Suppressor macrophage treated with lipopolysaccharide for 4 hours (primary cell): ENCODE data around the gene TMEM179B.
A peak's percentile ranks its signal among the peaks of the same experiment; 100 is the strongest.
"Not testable (repeated sequence)": the region's sequence is repeated elsewhere in the genome, so short reads cannot be mapped to it uniquely, and the experiment has no call there.

Experiments
- DNase-seq: peaks from one replicate; pipeline ENCODE4 v3.0.0-alpha.2; 2020

Gene TMEM179B

DNA sequence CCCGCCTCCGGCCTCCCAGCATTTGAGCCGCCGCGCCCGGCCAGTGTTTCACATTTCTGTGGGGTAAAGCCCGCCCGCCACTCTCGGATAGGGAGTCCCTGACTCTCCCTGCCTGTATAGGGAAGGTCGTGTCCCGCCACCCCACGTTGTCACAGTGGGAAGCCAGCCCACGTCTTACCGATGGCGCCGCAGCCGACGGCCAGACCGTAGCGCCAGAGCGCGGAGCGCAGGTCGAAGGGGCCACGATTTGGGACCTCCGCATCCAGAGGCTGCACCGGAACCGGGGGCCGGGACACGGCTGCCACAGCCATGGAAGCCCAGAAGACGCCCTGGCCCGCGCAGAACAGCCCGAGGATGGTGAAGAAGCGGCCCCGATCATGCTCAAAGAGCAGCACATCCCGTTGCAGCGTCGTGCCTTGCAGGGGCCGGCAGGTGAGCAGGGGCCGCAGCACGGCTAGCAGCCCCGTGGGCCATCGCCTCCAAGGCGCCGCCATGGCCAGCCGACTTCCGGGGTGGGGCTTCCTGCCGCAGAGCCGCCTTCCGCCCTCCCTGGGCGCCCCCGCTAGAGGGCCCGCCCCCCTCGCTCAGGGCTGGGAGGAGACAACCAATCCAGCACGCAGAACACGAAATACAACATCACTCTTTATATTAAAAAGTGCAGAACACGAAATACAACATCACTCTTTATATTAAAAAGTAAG, 4.4 kb downstream of the TMEM179B start, which contains the start of gene TMEM223:
Gene TMEM223, minus strand, starts transcription at position 506 of the 701 bp plus-strand sequence. Its CDS starts 12 bp downstream, at position 494.
- DNase-seq = peak; percentile 87

DNA sequence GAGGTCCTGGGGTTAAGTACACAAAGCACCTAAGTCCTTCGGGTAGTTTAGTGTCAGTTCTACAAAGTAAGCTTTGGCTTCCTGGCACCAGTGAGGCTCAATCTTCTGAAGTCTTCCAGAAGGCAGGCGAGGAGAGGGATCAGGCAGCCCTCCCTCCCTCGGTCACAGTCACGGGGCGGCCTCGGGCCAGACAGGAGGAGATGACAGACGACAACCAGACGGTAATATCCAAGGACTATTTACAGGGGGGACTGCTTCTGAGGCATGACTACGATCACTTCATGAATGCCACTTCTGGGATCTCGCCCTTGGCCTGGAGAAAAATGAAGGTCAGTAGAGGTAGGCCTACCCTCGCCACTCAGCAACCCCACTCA, 5.0 kb downstream of the TMEM179B start:
- no peak for DNase-seq

DNA sequence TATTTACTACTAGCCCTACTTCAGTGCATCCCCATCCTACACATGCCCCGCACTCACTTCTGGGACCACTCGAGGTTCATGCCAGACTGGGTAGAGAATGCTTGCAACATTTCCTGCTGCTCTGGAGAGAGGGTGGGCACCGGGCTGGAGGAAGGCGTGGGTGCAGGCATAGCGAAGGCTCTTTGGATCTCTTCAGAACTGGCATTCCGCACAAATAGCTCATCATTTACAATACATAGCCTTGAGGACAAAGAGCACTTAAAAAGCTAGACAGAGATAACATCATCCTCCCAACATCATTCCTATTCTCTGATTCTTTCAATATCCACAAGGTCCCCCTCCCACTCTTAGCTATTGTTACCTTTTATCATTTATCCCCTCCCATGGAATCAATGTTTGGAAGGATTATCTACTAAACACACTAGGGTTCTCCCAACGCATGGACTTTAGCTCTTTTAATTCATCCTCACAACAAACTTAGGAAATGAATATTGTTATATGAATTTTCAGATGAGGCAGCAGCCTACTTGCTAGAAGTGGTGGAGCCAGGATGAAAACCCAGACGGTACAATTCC, 7.1 kb downstream of the TMEM179B start:
- DNase-seq = no peak

DNA sequence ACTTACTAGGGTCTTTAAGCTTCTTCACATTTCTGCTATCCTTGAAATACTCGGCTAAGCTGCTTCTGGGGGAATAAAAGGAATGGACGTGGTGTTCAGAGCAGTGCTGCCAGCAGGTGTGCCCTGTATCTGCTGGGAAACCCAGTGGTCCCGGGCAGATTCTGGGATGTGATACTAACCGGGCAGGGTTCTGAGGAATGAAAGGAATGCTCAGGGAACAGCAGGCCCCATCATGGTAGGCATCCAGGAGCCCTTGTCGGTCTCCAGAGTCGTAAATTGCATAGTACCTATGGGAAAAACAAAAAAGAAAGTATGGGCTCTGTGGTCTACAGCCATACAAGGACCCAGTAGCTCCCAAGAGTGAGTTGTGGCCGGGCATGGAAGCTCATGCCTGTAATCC, 9.1 kb downstream of the TMEM179B start:
- no peak for DNase-seq

DNA sequence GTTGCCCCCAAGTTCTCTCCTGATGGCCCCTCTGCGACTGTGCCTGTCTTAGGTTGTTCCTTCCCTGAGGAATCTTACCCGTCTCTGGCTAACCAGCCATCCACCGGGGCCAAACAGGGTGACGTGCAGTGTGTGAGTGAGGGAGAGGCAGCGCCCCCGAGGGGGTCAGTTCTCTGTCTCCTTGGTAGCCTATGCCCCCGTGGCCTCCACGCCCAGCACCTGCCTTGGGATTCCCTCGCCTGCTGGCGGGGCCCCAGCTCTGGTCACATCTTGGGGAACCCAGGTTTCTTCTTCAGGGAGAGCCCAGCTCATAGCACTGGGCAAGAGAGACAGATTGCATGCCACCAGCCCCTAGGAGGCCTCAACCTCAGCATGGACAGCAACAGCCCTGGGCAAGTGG, 12.3 kb downstream of the TMEM179B start:
- DNase-seq = no peak

- DNase-seq = no peak
Observed at GRCh38 chr11:62801071-62801470, 13.9 kb downstream of the TMEM179B start.

GRCh38 chr11:62804310-62805075, 17.3 kb downstream of the TMEM179B start:
- peak; percentile 61 for DNase-seq

GRCh38 chr11:62805076-62805892, 18.1 kb downstream of the TMEM179B start, which contains the start of gene NXF1:
Gene NXF1 (minus strand): TSS chr11:62805440. CDS start chr11:62805356, 84 bp downstream.
- DNase-seq = peak; percentile 99

DNA sequence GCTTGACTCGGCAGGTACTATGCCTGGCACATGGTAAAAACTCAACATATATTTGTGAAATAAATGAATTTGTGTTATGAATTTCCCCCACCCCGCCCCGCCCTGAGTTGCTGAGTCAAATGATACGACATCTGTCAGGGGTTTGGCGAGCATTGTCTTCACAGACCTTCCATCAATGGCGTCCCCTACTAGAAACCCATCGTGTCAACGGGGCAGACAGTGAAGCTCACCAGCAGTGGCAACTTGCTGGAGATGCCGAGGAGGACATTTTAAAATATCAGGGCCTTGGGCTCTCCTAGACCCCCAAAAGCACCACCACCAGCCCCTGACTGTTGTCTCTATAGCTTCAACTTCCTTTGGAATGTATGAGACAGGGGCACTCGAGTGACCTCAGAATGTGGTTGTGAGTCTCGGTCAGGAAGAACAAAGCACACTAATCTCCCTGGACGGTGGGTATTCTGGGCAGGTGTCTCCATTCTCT, 18.8 kb downstream of the TMEM179B start:
- DNase-seq = no peak

DNA sequence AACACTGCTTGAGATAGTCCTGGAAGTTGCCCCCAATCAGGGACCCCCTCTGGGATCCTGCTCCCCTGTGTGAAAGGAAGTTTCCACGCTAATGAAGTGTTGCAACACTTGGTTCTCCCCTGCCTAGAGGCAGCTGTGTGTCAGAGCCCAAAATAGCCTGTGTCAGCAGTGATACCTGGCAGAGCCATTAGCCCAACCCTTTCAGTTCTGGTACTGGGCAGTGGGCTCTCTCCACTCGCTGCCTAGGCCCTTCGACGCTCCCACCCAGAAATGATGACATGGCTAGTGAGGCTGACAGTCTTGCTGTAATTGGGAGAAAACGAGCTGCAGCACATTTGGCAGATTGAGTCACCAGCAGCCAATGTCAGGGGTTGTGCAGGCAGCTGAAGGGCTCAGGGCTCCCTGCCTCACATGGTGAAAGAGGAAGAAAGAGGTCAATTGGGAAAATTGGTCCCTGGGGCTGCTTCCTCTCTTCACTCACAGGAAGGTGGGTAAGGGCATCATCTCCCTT, 19.5 kb downstream of the TMEM179B start:
- DNase-seq = peak; percentile 94

GRCh38 chr11:62810748-62811147, 23.5 kb downstream of the TMEM179B start:
- no peak for DNase-seq

DNA sequence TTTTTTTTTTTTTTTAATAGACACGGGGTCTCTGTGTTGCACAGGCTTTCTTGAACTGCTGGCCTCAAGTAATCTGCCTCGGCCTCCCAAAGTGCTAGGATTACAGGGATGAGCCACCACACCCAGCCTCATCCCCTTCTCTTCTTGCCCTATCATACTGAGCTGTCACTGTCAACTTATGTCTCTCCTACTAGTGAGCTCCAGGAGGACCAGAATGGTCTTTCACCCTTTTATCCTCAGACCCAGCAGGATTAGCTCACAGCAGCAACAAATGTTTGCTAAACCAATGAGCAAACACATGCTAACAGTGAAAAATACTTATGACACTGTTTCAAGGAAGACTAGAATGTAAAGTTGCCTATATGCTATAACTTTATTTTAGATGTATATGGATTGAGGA, 24.5 kb downstream of the TMEM179B start:
- no peak for DNase-seq

DNA sequence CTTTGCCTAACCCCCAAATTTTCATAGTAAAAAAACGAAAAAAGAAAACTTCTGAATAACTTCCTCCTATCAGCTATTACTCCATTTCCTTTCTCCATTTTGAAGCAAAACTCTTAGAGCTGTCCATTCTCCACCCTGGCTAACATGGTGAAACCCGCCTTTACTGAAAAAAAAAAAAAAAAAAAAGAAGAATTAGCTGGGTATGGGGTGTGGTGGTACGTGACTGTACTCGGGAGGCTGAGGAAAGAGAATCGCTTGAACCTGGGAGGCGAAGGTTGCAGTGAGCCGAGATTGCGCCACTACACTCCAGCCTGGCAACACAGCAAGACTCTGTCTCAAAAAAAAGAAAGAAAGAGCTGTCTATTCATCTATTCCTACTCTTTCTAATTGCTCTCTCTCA, 29.4 kb downstream of the TMEM179B start:
- peak; percentile 68 for DNase-seq

DNA sequence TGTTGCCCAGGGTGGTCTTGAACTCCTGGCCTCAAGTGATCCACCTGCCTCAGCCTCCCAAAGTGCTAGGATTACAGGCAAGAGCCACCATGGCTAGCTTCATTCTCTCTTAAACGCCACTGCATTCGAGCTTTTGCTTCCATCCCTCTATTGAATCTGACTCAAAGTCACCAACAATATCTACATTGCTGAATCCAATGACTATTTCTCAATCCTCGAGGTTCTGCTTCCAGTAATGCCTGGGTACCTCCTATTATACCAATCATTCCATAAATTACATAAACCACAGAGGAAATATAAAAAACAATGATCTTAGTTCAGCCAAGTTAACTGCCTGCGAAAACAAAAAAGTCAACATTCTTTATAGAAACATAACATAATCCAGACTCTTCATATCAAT, 29.9 kb downstream of the TMEM179B start:
- DNase-seq = peak; percentile 51

- no peak for DNase-seq
Observed at GRCh38 chr11:62823677-62824076, 36.5 kb downstream of the TMEM179B start.

DNA sequence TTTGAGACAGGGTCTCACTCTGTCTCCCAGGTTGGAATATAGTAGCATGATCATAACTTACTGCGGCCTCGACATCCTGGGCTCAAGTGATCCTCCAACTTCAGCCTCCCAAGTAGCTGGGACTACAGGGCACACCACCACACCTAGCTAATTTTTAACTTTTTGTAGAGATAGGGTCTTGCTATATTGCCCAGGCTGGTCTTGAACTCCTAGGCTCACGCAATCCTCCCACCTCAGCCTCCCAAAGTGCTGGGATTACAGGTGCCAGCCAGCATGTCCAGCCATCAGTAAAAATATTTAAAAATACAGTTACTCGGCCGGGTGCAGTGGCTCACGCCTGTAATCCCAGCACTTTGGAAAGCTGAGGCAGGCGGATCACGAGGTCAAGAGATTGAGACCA, 40.9 kb downstream of the TMEM179B start:
- DNase-seq = not testable (repeated sequence)

- DNase-seq = no peak
Observed at GRCh38 chr11:62830904-62831519, 43.8 kb downstream of the TMEM179B start.

DNA sequence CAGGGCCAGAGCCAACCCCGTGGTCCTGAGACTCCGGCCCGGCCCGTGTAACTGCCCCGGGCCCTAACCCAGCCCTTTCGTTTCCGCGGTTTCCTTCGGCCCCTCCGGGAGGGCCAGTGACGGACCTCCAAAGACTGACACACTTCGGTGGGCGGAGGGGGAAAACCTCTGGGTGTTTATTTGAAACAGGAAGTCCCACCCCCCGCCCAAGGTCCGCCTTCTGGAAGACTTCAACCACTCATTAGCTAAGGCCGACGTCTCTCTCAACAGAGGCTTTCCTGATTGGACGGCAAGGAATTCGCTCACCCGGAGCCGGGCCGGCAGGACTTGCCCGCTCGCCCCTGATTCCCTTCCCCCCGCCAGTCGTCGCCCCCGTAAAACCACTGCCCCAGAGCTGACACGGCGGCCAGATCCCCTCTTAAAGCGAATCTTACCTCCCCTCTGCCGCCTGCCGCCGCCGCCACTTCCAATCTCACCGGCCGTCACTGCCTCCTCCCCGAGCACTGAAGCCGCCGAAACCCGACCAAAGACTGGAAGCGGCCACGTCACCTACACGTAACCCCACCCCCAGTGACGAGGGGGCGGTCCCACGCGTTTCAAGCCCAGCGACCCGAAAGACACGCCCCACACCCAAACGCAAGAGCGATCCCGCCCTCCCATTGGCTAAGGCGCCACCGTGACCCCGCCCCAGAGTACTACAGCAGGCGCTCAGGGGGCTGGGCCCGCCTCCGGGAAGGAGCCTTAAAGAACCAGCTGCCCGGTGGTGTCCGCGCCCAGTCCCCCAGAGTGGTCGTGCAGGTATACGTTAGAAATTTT, 44.5 kb downstream of the TMEM179B start, which contains the start of gene STX5:
Gene STX5, minus strand, starts transcription at position 532 of the 816 bp plus-strand sequence. CDS start 808 bp downstream, outside the sequence.
- peak; percentile 99 for DNase-seq

- peak; percentile 23 for DNase-seq
Observed at GRCh38 chr11:62832336-62833234, 45.4 kb downstream of the TMEM179B start, which contains the start of gene TEX54. Gene TEX54 (minus strand): TSS chr11:62832841.

- DNase-seq = no peak
Observed at GRCh38 chr11:62835336-62835735, 48.1 kb downstream of the TMEM179B start.
